CD4-positive, alpha-beta T cell treated with Interleukin-1 beta for 1 hour (primary cell): ENCODE data around the gene TMPRSS11F.

Experiments used
- DNase-seq, 2 donors: peaks; one replicate each; pipeline ENCODE4 v3.0.0-alpha.2; 2020 to 2022

Gene TMPRSS11F

DNA sequence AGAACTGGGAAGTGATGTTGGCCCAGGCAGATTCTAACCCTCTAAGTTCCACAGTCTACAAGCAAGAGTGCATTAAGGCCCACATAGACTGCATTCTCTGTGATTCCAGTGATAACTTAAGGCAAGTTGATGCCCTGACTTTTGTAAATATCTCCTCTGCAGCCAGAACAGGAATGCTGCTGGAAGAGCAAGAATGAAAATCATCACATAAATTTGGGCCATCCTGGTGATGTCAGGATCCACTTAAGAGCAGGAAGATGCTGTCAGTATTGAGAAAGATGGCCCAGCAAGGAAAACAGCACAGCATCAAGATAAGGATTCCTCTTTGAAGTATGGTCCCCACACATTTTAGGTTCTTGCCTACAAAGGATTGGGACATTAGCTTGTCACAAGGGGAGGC lies 52.4 kb downstream of the TMPRSS11F start:
- no peak for DNase-seq

DNA sequence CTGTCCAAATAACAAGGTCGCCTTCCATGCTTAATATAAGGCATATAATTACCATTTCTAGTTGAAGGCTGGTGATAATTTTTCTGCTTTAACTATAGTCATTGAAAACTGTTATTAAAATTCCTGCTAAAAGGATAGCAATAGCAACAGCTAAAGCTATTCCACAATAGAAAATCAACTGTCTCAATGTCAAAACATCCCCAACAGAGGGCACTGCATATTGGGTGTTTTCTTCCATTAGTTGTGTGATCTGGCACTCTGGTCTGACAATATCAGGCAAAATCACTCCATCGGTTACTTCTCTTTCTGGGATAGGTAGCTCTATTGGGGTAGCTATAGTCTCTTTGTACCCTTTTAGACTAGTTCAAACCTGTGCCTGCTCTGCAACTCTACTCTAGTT lies 53.5 kb downstream of the TMPRSS11F start:
- DNase-seq, result no peak

DNA sequence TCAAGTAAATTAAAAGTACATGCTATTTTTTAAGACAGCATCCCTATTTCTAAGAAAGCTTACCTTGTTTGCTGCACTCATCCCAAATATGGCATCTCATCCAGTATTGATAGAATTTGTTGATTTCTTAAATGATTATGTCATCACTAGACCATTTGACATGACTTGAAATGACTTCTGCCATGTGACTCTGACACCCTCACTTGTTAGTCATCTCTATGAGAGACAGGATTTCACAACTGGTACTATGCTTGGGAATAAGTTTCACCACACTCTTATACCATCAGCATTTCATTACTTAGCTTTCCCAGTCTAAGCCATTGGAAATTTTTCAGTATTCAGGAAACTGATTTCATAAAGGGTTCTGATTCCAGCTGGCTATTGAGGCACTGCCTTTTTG lies 55.3 kb downstream of the TMPRSS11F start:
- DNase-seq, result no peak

DNA sequence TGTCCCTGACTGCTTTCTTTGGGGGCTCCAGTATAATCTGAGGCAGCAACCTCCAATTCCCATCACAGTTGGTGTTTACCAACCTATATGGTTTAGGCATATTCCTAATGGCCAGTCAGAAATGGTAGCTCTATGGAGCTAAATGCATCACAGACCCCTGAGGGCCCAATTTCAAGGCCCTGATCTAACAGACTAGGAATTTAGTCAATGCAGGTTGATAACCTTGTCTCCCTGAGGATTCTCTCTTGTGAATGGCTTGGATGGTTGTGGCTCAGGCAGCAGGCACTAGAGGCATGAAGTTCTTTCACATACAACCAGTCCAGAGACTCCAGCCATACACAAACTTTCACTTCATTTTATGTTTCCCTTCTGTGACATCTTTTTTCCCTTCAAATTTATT lies 59.4 kb downstream of the TMPRSS11F start:
- DNase-seq, result no peak

DNA sequence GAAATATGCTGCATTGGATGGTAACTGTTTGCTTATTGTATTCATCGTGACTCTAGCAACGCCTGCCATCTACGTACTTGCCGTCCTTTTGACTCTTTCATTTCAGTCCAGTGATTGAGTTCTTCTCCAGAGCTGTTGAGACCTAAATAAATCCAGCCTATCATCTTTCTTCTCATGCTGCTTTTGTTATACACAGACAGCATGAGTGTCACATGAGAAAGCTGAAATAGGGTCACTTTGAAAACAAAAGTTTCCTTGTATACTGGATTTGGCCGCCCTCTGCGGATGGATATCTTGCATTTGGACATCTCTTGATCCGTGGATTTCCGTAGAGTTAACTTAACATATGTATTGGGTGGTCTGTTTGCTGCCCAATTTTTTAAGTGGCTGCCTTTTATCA lies 67.2 kb downstream of the TMPRSS11F start:
- no peak for DNase-seq

DNA sequence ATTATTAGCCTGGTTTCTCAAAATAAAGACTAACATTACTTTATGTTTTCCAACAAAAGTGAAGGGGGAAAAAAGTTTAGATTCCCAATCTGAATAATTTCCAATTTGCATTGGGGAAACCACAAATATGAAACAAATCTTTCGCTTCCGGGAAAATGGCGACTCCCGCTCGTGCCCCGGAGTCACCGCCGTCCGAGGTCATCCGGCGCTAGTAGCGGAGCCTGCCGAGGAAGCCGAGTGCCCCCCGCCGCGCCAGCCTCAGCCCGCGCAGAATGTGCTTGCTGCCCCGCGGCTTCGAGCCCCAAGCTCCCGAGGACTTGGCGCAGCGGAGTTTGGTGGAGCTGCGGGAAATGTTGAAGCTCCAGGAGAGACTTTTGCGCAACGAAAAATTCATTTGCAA lies 91.4 kb downstream of the TMPRSS11F start:
- no peak for DNase-seq

DNA sequence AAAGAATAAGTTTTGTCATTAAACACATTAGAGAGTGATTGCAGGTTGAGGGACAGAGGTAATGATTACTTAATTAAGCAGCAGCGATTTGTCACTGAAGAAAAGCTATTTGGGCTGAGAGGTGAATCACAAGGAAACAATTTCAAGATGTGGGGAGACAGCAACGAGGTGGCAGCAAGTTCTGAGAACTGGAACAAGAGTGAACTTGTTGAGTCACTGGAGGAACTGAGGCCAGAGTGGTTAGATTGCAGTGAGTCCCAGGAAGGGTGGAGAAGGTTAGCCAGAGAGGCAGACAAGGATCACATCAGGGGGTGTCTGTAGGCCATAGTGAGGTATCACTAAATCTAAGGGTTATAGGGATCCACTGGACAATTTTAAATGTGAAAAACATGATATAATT lies 108.5 kb downstream of the TMPRSS11F start:
- DNase-seq, result no peak

DNA sequence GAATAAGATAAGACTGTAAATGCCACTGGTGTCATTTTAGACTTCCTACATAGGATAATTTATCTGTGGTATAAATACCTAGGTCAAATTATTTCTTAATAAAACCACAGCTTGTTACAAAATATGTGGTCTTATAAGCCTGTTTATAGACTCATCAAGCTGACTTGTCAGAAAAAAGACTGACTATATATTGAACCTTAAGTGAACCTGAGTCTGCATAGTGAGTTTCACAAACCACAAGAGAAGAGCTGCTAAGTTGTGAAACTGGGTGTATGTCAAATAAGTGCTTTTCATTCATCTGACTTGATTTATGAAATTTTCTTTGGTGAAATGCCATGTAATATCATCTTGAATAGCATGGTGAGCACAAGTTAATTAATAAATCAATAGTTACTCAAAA lies 118.0 kb downstream of the TMPRSS11F start:
- no peak for DNase-seq
